H7 (cell line): Measurements from ENCODE around the gene SLC24A3. TPM values are rescaled to one million over a fixed set of nuclear protein-coding genes. Genes with fewer than 3 reads are reported as not detected.

Experiments used
- DNase-seq: peaks from one replicate; pipeline ENCODE4 v3.0.0; 2012
- H3K27me3 ChIP-seq: 2 replicates; pipeline ENCODE4 v1.6.0; 2011; ENCODE audit warnings: mild to moderate bottlenecking, low read length; ENCODE audit not compliant: control insufficient read depth, insufficient read depth
- H3K36me3 ChIP-seq: replicated peaks from 2 replicates; pipeline ENCODE4 v1.5.1; 2011; ENCODE audit warnings: low read length; ENCODE audit not compliant: control insufficient read depth, insufficient read depth
- H3K4me3 ChIP-seq: 2 replicates; pipeline ENCODE4 v1.5.1; 2011; ENCODE audit warnings: low read depth, mild to moderate bottlenecking, control low read depth, low read length, moderate library complexity; ENCODE audit not compliant: insufficient read depth
- total RNA-seq: library from RNA; depleted of rRNA; stranded (reverse); fragments of >200 nt; shearing (Covaris generic); gene quantifications from 2 replicates; pipeline ENCODE4 v1.2.3, GENCODE V29; 2014

Gene SLC24A3
- total RNA-seq, 1 experiment from 2014 or later, result 0.48 TPM

DNA sequence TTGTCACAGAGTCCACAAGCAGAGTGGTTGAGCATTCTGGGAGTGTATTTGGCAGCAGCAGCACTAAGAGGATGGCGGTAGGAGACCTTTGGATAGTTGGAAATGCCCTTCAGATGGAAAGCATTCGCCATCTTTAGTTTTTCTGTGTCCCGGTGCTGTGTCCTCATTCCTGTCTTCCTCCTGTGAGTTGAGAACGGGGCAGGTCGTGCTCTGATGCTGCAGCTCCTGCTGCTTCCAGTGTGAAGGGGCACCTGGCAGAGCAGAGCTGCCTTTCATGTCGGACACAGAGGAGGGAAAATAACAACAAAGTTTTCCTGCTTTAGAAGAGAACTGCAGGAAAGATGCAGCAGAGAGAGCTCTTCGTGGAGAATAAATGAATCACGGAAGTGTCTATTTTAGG, 194.8 kb downstream of the SLC24A3 start:
- no peaks in the 10 kb centered on the region for H3K27me3 ChIP-seq
- H3K4me3 ChIP-seq, result no peak overlapping the region
- DNase-seq, result no peak
- no peaks in the 10 kb centered on the region for H3K36me3 ChIP-seq

DNA sequence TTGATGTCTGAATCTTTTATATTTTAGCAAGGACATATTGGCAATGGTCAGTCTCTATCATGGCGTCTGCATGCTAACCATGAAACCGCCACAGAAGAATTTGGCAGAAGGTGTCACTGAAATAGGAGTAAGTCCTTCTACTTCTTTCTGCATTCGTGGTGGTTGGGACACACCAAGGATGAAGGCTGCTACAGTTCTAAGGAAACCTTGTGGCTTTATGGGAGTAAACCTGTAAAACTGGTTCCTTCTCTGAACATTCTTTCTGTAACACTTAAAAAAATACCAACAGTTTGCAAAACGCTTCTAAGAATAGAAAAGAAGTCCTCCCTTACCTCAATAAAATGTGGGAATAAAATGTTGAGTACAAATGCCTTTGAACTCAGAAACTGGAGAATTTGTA, 195.3 kb downstream of the SLC24A3 start:
- Histone ChIP-seq H3K36me3 (no peaks in the 10 kb centered on the region), H3K27me3 (no peaks in the 10 kb centered on the region), H3K4me3 (no peak overlapping the region)
- DNase-seq, result no peak

DNA sequence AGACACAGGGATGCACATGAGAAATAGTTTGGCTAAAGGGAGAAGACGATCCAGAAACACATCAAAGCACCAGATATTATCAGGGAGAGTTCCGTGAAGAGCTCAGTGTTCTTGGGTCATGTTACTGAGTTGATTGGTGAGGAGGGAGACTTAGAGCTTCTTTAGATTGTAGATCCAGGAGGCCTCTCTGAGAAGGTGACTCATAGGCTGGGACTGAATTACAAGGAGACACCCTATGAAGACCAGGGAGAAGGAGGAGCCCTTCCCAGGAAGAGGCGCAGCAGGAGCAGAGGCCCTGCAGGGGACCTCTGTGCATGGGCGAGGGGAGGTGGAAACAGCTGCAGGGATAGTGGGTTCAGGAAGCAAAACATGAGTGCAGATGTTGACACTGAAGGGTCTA, 196.5 kb downstream of the SLC24A3 start:
- DNase-seq, result no peak
- Histone ChIP-seq H3K27me3 (no peaks in the 10 kb centered on the region), H3K36me3 (no peaks in the 10 kb centered on the region), H3K4me3 (no peak overlapping the region)

DNA sequence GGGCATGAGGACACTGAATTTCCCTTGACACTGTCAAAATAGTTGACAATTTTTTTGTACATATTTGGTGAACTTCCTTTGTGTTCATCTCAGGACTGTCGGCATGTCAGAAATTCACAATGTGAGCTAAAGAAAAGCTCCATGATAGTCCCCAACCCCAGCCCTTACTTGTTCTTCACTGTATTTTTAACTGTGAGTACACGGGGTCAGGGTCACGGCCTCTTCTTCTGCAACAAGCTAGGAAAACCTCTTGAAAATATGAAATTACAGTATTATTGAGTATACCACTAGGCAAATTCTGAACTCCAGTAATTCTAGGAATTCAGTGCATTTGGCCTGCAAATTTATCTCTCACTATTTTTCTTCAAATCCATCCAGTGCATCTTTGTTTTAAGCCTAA, 199.4 kb downstream of the SLC24A3 start:
- H3K4me3 ChIP-seq, result no peak overlapping the region
- H3K36me3 ChIP-seq, result no peaks in the 10 kb centered on the region
- no peaks in the 10 kb centered on the region for H3K27me3 ChIP-seq
- DNase-seq, result no peak

DNA sequence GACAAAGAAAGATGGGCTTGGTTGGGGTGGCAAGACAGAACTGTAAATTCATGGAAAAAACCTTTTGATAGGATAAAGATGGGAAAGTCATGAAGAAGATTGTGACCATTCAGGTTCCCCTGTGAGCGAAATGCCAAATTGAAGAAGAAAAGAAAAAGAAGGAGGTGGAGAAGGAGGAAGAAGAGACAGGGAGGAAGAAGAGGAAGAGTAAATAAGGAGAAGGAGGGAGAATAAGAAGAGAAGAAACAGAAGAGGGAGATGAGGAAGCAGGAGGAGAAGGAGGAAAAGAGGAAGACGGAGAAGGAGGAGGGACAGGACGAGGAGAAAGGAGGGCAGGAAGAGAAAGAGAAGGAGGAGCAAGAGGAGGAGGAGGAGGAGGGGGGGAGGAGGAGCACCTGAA, 199.8 kb downstream of the SLC24A3 start:
- H3K36me3 ChIP-seq, result no peaks in the 10 kb centered on the region
- H3K27me3 ChIP-seq, result no peaks in the 10 kb centered on the region
- no peak for DNase-seq
- H3K4me3 ChIP-seq, result no peak overlapping the region

DNA sequence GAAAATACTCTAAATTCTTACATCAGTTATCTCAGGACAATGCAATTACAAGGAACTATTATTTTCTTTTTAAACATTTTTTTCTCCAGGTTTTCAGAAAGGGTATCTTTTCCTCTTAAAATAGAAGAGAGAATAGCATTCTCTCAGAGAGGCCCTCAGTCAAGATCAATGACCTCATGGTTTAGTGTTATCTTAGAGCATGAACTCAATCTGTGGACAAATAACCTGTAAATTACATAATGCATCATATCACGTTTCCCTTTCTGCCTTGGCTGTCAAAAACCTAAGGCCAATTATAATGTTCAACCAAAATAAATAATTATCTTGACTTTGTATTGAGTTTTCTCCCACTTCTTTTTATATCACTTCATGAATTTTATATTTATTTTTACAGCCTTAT, 202.2 kb downstream of the SLC24A3 start:
- Histone ChIP-seq H3K4me3 (no peak overlapping the region), H3K36me3 (no peaks in the 10 kb centered on the region), H3K27me3 (no peaks in the 10 kb centered on the region)
- no peak for DNase-seq

DNA sequence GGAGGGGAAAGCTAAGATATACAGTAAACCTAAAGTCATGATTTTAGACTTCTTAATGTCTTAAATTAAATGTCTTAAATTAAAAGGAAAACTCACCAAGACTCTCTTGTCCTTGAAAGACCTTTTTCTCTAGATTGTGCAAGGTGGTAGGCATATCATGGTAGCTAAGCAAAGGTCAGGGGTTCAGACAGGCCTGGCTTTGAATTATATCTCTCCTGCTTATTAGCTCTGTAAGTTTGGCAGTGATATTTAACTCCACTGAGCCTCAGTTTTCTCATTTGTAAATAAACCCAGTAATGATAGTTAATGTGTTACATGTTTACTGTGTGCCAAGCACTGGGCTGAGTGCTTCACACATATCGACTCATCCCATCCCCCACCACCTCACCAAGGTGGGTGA, 203.3 kb downstream of the SLC24A3 start:
- H3K27me3 ChIP-seq, result no peaks in the 10 kb centered on the region

DNA sequence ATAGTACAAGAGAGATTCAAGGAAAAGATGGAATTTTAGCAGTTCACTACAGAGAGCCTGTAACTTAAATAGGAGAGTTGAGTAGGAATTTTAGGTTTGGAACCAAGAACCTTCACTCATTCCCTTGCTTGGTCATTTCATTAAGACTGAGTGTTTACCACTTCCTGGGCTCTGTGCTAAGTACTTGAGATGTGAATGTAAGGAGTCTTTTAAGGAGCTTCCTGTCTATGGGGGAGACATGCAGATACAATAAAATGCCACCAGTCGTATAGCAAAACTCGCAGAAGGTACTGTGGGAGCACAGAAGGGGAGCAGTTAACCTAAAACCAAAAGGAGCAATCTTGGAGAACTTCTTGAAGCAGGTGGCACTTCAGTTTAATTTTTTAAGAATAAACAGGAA, 204.2 kb downstream of the SLC24A3 start:
- Histone ChIP-seq H3K36me3 (no peaks in the 10 kb centered on the region), H3K27me3 (no peaks in the 10 kb centered on the region), H3K4me3 (no peak overlapping the region)
- DNase-seq, result no peak

More for the DNA sequence above, 203.3 kb downstream of the SLC24A3 start:
- no peak for DNase-seq
- Histone ChIP-seq H3K4me3 (no peak overlapping the region), H3K36me3 (no peaks in the 10 kb centered on the region)

DNA sequence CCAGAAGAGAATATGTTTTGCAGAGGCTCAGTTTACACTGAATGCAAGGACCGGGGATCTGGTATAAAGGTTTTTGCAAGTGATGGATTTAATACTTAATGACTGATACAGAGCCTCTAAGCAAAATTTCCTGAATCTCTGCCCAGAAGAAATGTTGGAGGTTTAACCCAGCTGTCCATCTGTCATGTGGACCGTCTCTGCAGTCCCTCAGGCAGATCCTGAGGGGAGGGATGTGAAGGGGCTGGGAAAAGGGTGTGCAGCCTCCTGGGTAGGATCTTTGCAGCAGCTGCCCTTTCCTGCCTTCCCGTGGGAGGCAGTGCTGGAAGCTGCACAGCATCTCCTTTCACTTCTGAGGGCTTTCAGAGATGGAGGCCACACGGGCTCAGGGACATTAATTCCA, 207.0 kb downstream of the SLC24A3 start:
- no peak overlapping the region for H3K4me3 ChIP-seq
- H3K36me3 ChIP-seq, result no peaks in the 10 kb centered on the region
- no peak for DNase-seq
- no peaks in the 10 kb centered on the region for H3K27me3 ChIP-seq

DNA sequence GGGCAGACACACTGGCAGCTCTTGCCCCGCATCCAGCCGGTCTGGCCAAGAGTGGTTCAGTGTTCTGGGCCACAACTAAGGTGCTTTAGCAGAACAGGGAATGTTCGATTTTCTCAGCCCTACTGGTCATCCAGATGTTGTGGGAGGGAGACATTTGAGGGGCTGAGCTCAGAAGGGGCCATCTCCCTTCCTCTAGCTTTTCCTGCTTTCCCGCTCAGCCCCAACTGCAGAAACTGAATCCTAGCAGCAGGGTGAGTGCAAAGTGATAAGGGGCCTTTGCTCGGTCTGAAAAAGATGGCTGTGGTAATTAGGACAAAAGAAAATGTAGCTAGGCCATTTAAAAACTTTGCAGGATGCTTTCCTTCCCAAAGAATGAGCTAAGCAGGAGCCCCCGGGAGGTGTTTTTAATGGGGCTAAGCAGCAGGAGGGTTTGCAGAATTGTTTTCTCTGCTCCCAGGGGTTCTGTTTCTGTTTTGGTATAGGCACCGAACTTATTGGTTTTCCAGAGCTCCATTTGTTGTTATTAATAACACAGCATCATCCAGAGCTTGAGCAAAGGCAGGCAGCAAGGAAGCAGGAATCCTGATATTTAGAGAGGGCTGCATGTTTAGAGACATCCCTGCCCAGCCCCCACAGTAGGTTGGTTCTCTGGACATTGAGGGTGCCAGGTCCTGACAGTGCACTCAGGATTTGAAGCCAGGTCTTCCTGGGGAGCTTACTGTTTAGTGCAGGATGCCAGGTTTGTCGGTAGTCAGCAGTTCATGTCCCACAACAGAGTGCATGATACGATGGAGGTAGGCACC, 210.9 kb downstream of the SLC24A3 start:
- DNase-seq, result no peak
- Histone ChIP-seq H3K4me3 (no peak overlapping the region), H3K36me3 (no peaks in the 10 kb centered on the region), H3K27me3 (no peaks in the 10 kb centered on the region)

DNA sequence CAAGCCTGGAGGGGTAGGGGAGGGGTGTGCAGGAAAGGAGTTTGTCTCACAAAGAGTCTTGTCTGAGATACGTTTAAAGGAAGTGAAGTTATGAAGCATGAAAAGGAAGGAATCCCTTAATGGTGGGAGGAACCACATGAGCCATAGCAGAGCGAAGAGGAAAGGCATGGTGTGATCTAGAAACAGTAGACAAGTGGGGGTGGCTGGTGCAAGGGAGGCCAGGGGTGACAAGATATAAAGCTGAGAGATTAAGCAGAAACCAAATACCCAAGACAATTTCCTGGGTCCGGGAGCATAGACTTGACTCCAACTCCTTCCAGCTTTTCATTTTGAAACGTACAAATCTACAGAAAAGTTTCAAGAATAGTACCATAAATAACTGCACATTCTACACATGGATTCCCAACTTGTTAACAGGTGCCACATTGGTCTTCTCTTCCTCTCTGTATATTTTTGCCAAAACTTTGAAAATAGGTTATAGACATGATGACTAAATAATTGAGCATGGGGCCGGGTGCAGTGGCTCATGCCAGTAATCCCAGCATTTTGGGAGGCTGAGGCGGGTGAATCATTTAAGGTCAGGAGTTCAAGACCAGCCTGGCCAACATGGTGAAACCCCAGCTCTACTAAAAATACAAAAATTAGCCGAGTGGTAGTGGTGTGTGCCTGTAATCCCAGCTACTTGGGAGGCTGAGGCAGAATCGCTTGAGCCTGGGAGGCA, 211.6 kb downstream of the SLC24A3 start:
- no peaks in the 10 kb centered on the region for H3K36me3 ChIP-seq

DNA sequence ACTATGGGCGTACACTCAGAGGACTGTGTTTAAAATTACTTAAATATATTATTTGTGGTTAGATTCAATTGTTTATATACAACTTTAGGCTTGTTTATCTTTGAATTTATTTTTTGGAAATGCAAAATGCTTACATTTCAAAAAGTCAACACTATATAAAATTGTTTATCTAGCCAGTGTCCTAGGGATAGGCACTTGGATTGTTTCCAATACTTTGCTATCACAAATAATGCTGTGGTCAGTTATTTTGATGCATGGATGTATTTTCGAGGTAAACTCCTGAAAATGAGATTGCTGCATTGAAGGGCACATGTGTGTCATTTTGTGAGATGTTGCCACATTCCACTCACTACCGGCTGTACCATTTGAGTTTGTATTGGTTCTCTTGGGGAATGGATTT, 213.9 kb downstream of the SLC24A3 start:
- Histone ChIP-seq H3K27me3 (no peaks in the 10 kb centered on the region), H3K4me3 (no peak overlapping the region), H3K36me3 (no peaks in the 10 kb centered on the region)
- no peak for DNase-seq

More for the DNA sequence above, 211.6 kb downstream of the SLC24A3 start:
- DNase-seq, result no peak
- H3K27me3 ChIP-seq, result no peaks in the 10 kb centered on the region
- H3K4me3 ChIP-seq, result no peak overlapping the region

DNA sequence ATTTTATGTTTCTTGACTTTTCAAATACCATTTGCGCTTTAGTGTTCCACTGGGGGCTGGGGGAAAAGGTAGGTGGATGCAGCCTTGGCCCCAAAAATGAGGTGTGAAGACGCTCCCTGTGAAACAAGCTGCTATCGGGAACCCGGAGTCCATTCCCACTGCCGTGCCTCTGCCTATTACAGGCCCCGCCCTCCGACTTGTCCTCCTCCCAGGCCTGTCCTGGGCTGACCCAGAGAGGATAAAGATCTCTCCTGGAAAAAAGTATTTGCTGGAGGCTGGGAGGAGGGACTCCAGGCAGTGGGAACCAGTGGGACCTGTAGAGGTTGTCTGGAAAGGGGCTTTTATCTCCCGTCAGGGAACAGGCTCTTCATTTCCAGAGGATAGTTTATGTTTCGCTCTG, 215.0 kb downstream of the SLC24A3 start:
- Histone ChIP-seq H3K4me3 (no peak overlapping the region), H3K27me3 (no peaks in the 10 kb centered on the region), H3K36me3 (no peaks in the 10 kb centered on the region)
- peak; percentile 41 for DNase-seq

DNA sequence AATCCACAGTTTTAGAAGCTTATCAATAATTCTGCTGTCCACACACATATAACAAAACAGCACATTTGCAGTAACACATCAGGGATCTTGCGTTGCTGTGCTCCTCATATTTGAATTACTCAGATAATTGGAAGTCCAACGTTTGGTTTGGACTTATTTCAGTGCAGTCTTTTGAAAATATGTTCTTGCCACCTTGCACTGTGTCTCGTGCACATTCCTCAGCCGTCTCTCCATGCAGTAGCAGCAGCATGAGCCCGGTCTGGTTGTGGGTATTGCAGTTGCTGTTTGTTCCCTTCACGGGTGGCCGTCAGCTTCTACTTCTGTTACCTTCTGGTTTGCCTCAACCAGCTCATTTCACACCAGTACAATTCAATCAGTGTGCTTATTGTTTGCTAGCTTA, 215.5 kb downstream of the SLC24A3 start:
- Histone ChIP-seq H3K4me3 (no peak overlapping the region), H3K27me3 (no peaks in the 10 kb centered on the region)
- no peak for DNase-seq

DNA sequence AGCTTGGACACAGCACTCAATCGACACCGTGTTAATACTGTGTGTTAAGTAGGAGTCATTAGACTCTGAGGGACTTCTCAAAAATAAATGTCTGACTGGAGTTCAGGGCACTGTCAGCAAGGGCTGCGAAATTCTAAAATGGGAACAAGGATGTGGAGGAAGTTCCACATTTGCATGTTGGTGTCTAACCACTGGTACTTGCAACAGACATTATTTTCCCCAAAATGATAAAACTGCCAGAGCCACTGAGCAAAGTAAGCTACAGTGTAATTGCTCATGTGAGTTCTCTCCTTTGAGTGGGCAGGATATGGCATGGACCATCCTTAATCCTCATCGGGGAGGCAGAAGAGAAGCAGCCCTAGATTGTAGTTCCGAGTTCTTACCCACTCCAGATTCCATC, 215.9 kb downstream of the SLC24A3 start:
- DNase-seq, result no peak
- Histone ChIP-seq H3K36me3 (no peaks in the 10 kb centered on the region), H3K4me3 (no peak overlapping the region), H3K27me3 (no peaks in the 10 kb centered on the region)

More for the DNA sequence above, 215.5 kb downstream of the SLC24A3 start:
- H3K36me3 ChIP-seq, result no peaks in the 10 kb centered on the region
